NCI-H146 (cell line): Measurements from ENCODE around the gene ADAMTS7.
"Not testable (repeated sequence)": the region's sequence is repeated elsewhere in the genome, so short reads cannot be mapped to it uniquely, and the experiment has no call there.

Source experiments
- DNase-seq: peaks from one replicate; lab custom pipeline; 2025; lab: John Stamatoyannopoulos, UW

ADAMTS7 gene

DNA sequence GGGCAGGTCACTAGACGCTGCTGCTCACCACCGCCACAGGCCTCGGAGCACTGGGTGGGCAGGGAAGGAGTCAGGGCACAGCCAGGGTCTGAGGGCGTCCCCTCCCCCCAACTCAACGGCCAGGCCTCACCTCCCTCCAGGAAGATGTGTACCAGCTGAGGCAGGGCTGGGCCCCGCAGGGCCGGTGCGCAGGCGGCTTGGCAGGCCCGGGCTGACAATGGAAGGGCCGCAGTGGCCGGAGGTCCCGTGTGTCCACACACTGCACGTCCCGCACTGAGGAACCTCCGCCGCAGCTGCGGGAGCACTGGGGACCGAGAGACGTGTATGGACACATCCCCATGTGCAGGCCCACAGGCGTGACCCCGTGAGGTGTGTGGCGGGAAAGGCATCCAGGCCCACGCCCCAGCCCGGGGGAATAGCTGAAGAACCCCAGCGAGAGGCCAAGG, 47.4 kb downstream of the ADAMTS7 start:
- DNase-seq, result no peak

DNA sequence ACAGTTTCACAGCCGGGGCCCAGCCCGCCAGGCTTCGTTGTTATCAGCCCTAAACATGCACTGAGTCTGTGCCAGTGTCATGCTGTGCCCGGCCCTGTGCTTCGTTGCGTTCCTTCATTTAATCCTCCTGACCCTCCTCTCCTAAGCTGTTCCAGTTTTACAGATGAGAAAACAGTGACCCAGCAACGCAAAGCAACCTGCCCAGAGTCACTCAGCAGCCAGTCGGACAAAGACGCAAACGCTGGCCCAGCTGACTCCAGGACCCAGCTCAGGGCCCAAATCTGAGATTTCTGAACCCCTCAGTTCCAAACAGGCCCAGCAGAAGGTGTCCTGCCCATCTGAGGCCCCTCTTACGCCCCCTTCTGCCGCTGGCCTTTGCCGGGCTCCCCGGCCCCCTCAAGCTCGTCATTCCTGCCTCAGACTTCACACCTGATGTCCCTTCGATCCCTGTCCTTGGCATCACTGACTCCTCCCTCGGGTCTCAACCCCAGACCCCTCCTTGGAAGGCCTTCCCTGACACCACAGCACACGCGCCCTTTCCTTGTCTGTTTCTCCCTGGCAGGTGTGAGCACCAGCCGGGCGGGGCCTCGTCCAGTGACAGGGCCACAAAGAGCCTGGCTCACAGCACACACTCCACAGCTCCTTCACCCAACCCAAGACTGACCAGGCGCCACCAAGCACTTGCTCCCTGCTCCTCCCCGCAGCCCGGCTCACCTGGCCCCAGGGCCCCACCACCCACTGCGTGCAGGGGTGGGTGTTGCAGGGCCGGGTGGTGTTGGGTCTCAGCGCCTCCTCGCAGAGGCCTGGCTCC, 48.1 kb downstream of the ADAMTS7 start:
- DNase-seq, result no peak

DNA sequence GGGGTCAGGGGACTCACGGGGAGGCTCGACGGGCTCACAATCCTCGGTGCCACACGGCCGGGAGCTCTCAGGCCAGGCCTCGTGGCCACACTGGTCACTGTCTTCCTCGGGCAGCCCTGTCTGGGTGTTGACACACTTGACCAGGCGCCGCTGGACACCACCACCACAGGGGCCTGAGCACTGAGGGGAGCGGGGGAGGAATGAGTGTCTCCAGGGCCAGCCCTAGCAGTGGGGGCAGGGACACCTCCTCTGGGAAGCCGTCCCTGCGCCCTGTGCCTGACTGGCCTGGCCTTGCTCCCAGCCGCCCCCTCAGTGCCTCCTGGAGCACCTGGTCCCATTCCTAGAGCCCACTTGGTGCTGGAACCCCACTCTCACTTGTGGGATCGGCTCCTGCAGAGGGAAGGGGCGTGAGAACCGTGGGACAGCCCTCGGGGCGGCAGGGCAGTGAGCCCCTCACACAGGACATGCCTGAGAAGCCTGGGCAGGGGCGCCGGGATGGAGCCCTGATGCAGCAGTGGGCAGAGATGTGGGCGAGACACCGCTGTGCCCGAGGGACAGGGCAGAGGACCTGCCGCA, 48.8 kb downstream of the ADAMTS7 start:
- DNase-seq, result not testable (repeated sequence)

DNA sequence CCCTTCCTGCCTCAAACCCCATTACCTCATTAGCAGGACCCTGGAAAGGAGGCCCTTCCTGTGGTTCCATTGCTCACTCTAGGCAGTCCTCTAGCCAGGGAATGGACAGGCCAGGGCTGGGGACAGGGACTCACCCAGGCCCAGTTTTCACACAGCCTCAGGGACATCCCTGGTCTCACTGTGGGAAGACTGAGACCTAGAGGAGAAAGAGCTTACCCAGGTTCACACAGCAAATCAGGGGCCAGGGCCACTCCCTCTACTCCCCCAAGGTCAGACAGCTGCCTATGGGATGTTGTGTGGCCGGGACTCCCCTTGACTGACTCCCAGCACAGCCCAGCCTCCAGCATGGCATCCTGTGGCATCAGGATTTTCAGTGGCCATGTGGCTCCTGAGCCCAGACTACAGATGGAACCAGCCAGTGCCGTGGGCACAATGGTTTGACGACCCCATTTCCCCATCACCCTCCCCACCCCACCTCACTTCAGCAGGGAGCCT, 49.3 kb downstream of the ADAMTS7 start:
- DNase-seq, result no peak

DNA sequence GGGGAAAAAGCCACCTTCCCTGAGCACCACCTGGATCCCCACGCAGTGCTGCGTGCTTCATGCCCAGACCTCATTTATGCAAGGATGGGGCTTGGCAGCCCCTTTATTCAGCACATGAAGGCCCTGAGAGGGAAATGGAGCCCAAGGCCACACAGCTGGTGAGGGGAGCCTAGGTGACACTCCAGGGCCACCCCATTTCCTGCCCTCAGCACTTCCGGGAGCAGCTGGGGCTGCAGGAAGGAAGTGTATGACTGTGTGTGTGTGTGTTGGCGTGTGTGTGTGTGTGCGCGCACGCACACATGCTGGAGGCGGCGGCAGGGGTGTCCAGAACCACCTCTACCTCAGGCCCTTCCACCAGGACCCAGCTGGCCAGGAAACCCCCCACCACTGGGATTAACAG, 49.8 kb downstream of the ADAMTS7 start:
- DNase-seq, result not testable (repeated sequence)

DNA sequence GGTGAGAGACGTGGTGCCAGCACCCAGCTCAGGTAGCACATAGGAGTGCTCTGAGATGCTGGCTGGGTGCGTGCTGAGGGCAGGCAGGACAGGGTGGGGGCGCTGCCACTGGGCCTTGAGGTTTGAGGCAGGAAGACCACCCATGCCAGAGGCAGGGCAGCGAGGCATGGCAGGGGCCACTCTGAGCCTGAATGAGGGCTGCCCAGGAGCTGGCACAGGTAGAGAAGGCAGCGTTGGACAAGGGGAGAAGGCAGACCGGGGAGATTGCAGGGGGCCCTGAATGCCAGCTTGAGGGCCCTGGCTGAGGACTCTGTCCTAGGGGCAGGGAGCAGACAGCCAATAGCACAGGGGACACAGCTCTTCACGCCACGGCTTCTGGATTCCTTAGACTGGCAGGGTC, 50.2 kb downstream of the ADAMTS7 start:
- DNase-seq, result no peak

DNA sequence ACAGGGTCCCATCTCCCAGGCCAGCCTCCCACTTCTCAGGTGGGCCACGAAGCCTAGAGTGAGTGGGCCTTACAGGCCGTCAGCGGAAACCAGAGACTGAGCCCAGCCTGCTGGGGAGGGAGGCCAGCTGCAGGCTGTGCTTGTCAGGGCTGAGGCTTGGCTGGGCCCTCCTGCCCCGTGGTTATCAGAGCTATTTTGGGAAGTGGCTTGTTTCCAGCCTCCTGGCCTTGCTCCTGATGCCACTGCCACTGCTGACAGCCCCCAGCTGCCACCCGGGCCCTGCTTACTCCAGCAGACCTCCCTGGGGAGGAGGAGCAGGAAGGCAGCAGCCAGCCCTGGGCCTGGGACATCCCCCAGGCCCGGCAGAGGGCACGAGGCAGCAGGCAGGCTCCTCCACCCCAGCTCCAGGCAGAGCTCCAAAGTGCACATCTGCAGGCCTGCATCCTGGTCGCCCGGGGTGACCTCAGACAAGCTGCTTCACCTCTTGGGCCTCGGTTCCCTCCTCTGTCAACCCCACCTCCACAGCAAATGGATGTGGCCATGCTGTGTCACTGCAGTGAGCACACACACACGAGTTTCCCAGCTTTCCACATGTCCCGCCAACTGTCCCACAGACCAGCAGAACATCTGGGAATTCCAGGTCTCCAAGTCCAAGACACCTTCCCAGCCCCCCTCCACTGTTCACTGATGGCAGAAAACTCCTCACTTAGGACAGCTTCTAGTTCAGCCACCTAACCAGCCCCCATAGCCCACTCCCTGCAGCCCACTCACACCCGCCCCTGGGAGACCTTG, 51.0 kb downstream of the ADAMTS7 start:
- not testable (repeated sequence) for DNase-seq

DNA sequence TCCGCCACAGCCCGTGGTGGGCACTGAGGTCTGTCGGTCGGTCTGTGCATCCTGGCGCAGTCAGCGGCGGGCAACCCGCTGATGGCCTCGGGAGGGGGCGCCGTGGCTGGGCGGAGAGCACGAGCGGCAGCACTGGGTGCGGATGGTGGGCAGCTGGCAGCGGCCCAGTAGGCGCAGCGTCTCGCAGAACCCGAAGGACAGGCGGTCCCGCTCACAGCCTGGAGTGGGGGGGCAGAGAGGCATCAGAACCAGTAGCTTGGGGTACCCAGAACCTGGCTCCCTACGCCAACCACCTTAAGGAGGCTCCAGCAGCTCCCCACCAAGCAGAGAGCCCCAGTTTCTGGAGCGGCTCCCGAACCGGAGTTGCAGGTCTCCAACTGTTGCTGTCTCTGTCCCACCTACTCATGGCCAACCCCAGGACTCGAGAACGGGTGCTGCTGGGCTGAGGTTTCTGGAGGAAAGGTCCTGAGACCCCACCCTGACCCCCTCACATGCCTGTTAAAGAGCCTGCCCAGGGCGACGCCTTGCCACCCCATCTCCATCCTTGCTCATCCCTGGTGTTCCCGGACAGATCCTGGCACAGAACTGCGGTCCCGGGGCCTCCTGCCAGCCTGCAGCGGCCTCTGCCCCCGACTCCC, 51.8 kb downstream of the ADAMTS7 start:
- not testable (repeated sequence) for DNase-seq

DNA sequence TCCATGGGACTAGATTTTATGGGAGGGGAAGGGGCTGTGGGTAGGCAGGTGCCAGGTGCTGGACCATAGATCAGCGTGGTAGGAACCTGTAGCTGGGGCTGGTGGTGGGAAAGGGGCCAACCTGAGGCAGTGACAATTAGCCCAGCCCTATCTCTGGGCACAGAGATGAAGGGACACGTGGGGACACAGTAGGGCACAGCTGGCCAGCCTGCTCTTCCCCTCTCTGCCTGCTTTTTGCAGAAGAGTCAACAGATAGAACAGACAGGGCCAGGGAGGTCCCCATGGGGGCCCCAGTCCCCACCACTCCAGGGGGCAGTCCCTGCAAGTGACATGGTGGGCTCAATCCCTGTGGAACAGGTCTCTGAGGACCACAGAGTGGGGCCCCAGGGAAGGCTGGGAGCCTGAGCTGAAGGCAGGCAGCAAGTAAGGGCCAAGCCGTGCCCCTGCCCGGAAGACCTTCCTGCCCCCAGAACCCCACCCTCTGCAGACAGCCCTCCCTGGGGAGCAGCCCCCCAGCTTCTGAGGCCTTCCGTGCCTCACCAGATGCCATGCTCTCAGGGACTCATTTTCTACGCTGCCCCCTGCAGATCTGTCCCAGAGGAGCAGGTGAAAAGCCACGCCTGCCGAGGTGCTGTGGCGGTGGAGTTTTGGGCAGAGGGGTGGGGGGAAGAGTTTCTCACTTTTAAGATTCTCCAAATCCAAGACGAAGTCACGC, 52.6 kb downstream of the ADAMTS7 start:
- DNase-seq, result not testable (repeated sequence)

DNA sequence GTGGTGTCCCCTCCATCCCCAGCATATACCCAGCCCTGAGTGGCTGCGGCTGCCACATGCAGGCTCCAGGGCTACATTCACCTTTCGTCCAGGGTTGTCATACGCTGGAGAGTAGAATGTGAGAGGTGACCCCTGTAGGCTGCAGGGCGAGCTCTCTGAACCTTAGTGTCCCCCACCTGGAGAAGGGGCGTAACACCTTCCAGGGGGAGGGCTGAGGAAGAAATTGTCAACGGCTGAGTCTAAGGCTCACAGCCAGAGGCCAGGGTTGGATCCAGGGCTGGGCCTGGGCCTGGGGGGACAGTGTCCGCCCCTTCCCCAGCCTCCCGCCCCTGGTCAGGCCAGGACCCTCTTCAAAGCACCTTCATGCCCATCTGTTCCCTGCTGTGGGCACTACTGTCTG, 53.2 kb downstream of the ADAMTS7 start:
- not testable (repeated sequence) for DNase-seq

DNA sequence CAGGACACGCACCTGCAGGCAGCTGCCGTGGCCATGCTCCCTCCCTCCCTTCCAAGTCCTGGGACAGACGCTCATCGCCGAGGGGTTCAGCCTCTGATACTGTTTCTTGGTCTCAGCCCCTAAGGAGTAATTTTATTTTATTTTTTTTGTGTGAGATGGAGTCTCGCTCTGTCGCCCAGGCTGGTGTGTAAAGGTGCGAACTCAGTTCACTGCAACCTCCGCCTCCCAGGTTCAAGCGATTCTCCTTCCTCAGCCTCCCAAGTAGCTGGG, 53.7 kb downstream of the ADAMTS7 start:
- DNase-seq, result no peak

DNA sequence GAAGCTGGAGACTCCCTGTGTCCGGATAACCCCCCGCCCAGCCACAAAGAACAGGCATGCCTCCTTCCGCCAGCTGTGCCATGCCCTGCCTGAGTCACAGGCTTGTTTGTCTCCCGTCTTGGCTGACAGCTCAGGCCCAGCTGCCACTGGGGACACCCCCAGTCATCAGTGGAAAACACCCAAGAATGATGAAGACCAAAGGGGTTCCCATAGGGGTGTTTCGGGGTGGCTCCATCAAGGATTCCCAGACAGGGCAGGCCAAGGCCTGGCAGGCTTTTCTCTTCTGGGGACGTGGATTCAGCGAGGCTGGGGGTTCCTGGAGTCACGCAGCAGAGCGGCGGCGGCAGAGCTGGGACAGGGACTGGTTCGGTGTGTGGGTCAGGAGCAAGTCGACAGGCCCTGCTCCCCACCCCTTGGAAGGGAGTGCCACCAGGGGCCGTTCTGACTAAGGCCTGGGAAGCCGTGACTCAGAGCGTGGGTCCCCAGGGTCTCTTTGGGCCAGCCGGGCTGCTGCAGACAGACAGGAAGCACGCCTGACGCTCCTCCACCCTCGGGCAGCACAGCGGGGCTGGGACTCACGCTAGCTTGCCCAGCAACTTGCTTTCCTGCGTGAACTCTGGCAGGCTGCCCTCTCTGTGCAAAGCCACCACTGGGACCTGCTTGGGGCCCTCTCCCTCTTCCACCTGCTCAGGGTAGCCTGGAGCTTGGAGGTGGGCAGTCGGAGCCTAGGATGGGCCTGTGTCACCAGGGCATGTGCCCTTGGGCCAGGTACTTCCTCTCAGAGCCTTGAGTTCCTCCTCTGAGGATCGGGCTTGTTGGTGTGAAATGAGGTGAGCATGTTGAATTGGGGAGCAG, 54.3 kb downstream of the ADAMTS7 start:
- not testable (repeated sequence) for DNase-seq

DNA sequence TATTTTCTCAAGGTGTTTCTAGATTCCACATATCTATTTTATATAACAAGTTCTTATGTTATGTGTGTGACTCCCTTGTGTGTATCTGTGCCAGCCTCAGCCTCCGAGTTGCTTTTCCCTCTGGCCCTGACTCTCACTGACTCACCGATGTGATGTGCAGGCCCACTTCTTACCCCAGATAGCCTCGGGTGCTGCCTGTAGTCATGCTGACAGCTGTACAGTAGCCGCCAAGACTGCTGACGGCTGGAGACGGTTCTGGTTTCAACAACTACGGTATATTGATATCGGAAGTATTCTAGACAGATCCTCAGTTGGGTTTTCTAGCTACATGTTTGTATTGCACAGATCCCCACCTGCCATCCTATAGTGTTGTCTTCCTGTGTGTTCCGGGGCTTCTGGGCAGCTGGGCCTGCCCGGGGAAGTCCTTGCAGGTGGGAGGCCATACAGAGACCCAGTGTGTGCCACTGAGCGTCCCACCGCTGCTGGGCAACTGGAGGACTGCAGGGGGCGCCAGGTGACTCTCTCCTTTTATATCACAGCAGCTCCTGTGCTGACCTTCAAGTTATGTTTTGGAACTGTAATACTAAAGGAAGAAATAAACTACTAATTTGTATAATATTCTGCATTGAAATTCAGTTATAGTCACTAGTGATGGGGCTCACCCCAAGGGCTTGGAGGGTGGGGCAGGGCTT, 55.2 kb downstream of the ADAMTS7 start:
- DNase-seq, result peak; percentile 31

DNA sequence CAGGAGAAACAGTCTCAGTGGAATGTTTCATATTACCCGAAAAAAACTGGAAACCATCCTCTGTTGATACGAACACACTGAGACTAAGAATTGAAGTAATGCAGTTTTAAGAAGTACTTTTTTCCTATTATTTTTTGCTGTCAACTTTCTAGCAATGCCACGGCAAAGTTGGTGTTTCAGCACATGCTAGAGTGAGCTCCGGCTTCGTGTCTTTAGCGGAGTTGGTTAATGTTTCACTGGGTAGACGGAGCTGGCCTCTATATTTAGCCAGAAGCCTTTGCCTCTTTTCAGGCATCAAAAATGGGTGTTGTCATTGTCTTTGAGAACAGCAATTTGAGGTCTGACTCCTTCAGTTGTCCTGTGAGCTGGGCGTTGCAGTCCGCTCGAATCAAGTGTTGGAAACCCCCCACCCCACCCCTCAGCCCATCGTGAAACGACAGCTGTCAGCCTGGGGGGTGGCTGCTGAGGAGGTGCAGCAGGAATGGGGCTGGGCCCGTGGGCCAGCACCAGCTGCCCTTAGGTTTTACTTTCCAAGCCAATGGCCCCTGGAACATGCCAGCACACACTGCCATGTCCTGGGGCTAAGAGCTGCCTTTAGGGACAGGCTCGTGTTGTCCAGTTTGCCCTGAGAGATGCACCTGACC, 56.5 kb downstream of the ADAMTS7 start:
- DNase-seq, result not testable (repeated sequence)

DNA sequence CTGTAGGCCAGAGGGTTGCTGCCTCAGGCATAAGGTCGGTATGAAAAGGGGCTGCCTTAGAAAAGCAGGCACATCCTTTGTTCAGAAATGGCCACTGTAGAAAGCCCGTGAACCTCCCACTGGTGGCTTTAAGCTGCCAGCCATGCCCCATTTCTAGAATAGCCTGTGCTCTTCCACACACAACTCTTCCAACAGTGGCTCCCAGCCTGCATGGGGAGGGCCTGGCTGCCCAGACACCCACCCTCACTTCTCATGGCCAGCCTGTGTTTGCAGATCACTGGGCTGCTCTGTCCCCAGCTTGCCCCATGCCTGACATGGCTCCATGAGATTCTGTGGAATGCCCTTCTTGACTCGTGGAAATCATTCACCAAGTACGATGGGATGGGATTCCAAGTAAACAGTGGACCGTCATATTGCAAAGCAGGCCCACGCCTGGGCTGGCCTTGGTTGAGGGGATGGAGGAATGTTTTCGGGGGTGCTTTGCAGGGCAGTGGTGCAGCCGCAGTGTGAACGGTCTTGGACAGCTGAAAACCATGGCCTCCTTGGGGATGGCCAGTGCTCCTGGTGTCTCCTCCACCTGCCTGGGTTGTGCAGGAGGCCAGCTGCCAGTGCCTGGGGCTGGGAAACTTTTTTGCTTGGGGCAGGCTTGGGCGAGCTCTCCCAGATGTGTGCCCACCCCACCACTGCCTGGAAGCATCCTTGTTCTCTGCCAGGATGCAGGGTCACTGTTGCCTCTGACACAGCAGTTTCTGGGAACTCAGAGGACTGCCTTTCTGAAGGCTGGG, 57.3 kb downstream of the ADAMTS7 start:
- not testable (repeated sequence) for DNase-seq

DNA sequence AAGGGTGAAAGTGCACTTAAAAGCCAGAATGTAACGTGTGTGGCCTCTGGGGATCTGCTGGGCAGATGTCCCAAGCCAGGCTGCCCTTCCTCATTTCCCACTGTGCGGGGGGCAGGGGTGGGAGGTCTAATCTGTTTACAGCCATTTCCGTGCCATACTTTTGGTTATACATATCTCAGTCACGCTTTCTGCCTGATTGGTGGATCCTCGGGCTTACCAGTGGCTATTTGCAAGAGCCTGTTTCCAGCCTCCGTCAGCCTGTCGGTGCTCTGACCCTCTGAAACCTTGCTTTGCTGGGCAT, 58.0 kb downstream of the ADAMTS7 start:
- not testable (repeated sequence) for DNase-seq

DNA sequence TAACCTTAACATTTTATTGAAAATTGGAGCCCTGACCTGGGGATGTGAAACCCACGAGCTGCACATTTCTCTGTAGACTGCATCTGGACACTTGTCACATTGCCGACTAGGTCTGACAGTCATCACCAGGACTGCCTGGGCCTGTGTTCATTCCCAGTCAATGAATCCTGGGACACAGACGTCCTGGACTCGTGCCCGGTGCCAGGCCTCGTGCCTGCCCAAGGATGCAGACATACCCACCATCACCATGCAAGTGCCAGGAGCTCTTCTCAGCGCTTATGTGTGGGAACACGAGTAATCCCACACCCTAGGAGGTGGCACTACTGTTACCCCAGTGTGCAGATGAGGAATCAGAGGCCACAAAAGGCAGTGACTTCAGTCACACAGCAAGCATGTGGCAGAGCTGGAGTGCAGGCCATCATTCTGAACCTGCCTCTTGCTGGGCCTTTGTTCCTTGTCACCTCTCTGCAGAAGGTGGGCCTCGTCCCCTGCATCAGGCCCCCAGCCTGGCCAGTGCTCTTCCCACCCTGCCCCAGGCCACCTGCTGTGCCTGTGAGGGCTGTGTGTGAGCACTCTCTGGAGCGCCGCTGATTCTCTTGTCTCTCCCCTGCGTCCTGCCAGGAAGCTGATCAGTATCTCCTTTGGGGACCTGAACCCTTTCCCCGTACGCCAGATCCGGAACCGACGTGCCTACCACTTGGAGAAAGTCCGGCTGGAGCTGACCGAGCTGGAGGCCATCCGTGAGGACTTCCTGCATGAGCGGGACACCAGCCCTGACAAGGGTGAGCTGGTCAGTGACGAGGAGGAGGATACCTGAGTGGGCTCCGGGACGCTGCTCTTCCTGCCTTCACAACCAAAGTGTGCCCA, 58.5 kb downstream of the ADAMTS7 start:
- DNase-seq, result no peak

DNA sequence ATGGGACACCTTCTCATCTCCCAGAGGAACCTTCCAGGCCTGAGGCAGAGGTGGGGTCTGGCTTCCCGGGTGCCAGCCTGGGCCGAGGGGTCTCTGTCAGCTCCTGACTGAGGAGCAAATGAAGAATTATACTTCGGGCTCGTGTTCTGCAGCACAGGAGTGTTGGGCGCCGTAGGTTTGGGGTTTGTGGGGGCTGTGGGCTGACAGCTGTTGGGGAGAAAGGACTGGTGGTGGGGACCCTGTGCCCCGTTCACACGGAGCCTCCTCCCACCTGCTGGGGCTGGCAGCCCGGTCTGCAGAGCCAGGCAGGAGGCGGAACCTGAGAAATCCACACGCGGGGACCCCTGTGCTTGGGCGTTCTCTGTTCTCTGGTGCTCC, 59.7 kb downstream of the ADAMTS7 start:
- DNase-seq, result no peak
